GM21529 (cell line): ENCODE measurements around the gene GALP.
"Not testable (repeated sequence)": the region's sequence is repeated elsewhere in the genome, so short reads cannot be mapped to it uniquely, and the experiment has no call there.

Experiments
- ATAC-seq: cut with Tn5 transposase; IDR thresholded peaks from one replicate; pipeline ENCODE4 v1.9.1; 2021; ENCODE audit not compliant: unreplicated experiment

GALP gene

DNA sequence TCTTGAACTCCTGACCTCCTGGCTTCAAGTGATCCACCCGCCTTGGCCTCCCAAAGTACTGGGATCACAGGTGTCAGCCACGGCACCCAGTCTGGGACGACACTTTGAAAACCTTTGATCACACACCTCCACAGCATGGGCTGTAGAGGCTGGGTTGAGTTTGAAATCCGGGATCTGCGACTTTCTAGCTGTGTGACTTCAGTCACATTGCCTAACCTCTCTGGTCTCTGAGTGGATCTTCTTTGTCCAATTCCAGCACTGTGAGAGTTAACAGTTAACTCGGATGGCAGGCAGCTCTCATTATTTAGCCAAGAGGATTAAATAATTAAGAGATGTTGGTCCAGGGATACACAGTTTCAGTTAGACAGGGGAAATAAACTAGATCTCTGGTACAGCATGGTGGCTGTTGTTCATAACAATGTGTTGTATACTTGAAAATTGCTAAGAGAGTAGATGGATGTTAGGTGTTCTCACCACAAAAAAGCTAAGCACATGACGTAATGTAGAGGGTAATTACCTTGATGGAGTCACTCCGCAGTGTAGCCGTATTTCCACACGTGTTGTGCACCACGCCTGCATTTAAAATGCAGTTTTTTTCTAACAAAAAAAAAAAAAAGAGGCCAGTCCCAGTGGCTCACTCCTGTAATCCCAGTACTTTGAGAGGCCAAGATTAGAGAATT lies 1.9 kb downstream of the GALP start:
- ATAC-seq = no peak

- no peak for ATAC-seq
These were observed 14.0 kb downstream of the GALP start for GRCh38 chr19:56189785-56190184.

DNA sequence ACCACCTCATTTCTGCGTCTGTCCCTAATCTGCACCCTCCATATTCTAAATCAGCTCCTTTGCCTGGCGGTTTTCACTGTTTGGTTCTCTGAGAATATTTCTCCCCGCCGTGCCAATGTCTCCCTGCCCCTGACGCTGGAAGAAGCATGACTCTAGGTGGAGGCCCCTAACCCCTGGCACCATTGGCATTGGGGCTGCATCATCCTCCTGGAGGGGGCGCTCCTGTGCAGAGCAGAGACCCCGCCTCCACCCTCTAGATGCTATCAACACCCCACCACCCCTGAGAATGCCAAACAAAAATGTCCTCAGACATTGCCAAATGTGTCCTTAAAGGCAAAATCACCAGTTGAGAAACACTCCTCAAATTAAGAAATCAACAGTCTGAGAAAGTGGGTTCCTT lies 15.3 kb downstream of the GALP start:
- no peak for ATAC-seq

GRCh38 chr19:56191711-56192110 lies 15.9 kb downstream of the GALP start:
- ATAC-seq = no peak

- ATAC-seq = no peak
These were observed 18.3 kb downstream of the GALP start for GRCh38 chr19:56193981-56194640.

DNA sequence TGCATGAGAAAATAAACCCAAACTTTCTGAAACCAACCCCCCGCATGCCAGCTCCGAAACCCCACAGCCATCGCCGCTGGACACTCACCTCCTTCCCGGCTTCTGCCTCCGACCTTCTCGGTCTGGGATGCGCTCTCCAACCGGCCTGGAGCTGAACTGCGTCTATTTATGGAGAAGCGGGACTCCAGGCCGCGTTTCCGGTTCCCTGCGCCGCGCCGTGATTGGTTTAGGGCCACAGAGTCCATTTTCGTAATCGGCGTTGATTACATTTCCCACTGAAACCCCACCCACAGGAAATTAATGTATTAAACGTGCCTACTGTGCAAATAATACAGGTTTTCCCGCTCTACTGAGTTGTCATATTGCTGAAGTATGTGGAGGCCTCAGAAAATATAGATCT lies 21.8 kb downstream of the GALP start, which contains the start of gene ZSCAN5B:
ZSCAN5B (minus strand) TSS at position 138 of the 400 bp plus-strand sequence. CDS start 4,731 bp downstream, outside the sequence.
- not testable (repeated sequence) for ATAC-seq

GRCh38 chr19:56199687-56200086 lies 23.9 kb downstream of the GALP start:
- ATAC-seq = no peak

DNA sequence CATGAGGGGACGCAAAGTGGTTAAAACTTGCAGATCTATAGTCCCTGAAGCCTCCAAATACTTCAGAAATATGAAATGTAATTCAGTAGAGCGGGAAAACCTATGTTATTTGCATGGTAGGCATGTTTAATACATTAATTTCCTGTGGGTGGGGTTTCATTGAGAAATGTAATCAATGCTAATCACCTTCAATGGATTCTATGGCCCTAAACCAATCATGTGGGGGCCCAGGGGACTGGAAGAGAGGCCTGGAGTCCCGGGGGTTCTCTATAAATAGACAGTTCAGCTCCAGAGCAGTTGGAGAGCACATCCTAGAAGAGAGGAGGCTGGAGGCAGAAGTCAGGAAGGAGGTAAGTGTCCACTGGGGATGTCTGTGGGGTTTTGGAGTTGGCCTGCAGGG lies 26.2 kb downstream of the GALP start, which contains the start of gene ZSCAN5C:
ZSCAN5C (plus strand) TSS at position 301 of the 400 bp plus-strand sequence. CDS start 3,641 bp downstream, outside the sequence.
- no peak for ATAC-seq

GRCh38 chr19:56207581-56207980 lies 31.8 kb downstream of the GALP start:
- ATAC-seq = not testable (repeated sequence)

GRCh38 chr19:56209091-56209490 lies 33.3 kb downstream of the GALP start:
- ATAC-seq = no peak

DNA sequence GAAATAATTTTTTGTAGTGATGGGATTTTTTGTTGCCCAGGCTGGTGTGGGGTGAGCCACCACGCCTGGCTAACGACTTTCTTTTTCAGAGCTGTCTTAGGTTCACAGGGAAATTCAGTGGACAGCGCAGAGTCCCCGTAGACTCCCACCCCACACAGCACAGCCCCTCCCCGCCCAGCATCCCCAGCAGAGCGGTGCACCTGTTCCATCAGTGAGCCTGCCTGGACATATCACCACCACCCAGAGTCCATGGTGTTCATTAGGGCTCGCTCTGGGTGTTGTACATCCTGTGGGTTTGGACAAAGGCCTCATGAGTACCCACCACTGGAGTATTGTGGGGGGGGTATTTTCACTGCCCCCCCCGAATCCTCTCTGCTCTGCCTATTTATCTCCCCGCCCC lies 34.2 kb downstream of the GALP start:
- ATAC-seq = not testable (repeated sequence)

DNA sequence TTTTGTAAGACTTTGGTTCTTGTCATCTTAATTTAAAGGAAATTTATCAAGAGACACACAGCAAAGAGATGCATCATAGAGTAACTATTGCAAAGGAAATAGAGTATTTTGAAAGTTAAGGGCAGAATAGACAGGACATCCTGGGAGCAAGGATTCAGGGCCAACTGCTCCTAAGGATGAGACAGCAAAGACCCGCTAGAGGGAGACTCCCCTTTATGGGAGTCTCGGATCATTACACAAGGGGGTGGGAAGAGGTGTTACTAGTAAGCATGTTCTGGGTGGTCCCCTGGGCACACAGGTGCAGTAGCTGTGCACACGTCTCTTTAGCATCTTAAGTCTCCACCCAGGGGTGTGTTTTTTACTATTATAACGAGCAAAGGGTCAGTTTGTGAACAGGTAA lies 35.9 kb downstream of the GALP start:
- no peak for ATAC-seq

DNA sequence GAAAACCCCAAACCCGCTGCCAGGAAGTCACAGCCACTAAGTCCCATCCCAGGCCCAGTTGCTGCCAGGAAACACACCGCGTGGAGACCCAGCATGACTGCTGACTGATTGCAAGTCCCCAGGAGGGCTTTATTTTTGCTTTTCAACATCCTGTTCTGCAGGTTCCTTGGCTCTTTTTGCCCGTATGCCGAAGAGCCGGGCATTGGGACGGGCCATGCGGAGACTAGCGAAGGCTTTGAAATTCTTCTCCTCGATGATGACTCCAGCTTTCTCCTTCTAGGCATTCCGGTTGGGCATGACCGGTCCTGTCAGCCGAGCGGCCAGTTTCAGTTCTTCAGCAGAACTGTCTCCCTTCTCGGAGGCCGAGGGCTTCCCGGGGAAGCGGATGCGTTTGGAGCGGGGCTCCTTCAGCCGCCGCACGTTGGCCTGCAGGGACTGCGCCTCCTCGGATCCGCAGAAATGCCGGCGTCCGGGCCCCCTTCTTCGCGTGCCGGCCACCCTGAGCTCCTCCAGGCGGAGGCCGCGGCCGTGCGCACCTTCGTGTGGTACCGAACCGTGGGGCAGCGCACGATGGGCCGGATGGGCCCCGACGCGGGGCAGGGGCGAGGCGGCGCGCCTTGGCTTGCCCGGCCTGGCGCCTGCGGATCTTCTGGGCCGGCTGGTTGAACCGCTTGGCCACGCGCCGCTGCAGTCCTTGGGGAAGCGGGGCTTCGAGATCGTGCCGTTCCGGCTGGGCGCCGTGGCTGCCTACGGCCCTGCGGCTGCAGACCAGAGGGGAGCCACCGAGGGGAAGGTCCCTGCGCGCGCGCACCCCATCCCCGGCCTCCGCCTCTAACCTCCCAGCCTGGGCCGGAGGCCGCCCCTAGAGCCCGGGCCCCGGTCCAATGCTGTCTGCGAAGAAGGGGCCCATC lies 41.5 kb downstream of the GALP start:
- no peak for ATAC-seq

DNA sequence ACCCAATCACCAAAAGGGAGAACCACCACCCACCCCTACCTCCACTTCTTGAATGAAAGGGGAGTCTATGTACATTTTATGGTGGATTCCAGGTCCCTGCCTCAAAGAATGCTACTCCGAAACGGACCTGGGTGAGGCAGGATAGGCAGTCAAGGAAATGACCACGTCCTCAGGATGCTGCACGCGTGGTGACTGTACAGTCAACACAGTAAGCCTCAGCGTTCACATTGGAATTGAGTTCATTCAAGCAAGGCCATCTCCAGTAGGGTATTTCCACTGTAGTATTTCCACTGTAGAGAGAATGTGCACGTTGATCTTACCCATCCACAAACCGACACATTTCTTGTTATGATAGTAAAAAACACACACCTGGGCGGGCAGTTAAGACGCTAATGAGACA lies 43.2 kb downstream of the GALP start:
- ATAC-seq = no peak

DNA sequence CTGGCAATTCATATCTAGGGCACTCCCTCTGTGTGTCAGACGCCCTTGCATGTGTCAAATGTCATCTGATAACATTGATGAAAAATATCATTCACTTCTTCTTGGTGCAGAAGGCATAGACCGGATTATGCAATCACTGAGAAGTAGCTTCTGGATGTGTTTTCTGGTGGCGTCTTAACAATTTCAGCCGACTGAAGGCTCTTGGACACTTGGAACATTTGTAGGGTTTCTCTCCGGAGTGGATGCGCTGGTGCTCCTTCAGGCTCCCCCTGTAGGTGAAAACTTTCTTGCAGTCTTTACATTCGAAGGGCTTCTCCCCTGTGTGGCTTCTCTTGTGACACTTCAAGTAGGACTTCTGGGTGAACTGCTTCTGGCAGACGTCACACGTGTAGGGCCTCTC lies 45.6 kb downstream of the GALP start:
- ATAC-seq = not testable (repeated sequence)

DNA sequence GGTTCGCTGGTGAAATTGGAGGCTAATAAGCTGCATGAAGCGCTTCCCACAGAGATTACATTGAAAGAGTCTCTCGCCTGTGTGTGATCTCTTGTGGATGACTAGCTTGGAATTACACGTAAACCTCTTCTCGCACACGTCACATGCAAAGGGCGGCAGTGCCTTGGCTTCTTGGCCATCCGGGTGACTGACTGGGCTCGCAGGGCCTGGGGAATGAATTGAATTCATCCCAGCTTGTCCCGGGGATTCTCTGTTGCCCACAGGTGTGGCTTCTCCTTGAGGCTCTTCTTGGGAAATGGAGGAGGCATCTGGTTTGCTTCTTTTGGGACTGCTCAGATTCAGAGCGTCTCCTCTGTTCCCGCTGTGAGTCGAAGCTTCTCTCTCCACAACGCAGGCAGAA lies 46.0 kb downstream of the GALP start:
- no peak for ATAC-seq

DNA sequence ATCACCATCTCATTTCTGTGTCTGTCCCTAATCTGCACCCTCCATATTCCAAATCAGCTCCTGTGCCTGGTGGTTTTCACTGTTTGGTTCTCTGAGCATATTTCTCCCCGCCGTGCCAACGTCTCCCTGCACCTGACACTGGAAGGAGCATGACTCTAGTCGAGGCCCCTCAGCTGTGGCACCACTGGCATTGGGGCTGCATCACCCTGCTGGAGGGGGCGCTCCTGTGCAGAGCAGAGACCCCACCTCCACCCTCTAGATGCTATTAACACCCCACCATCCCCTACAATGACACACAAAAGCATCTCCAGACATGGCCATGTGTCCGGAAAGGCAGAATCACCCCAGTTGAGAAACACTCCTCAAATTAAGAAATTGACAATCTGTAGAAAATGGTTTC lies 47.1 kb downstream of the GALP start:
- ATAC-seq = no peak

- ATAC-seq = no peak
These were observed 47.7 kb downstream of the GALP start for GRCh38 chr19:56223481-56223880.
